ENCODE data around the gene ALG3. TPM values are rescaled to one million over a fixed set of nuclear protein-coding genes. Genes with fewer than 3 reads are reported as not detected.

ALG3 gene
- total and polyA plus RNA-seq, 2 of the 4 experiments (the other 2 are of a cell fraction), result 19.5 to 52.6 TPM

GRCh38 chr3:184290331-184290730, 41.6 kb upstream of the ALG3 start:
- no peaks in the 10 kb centered on the region for H3K9me1 ChIP-seq (ENCODE audit: insufficient read depth, low read length)
- dilution Hi-C loops (cut with HindIII; ENCODE audit: low sequenced_read_pairs, unreplicated experiment) (no loop called here), in situ Hi-C loops (cut with MboI; ENCODE audit: low sequenced_read_pairs) (no loop called here), intact Hi-C loops (cut with micrococcal nuclease) (no loop called here)
- H3K4me2 ChIP-seq (ENCODE audit: low read depth, low read length), result no peak overlapping the region
- no peak overlapping the region for H4K91ac ChIP-seq (ENCODE audit: insufficient read depth, low read depth, low read length)
- H3K4ac ChIP-seq (ENCODE audit: low read depth, low read length), result no peak overlapping the region
- no peak overlapping the region for H2BK20ac ChIP-seq (ENCODE audit: low read depth, low read length)
- H2AK5ac ChIP-seq (ENCODE audit: low read depth, low read length), result no peak overlapping the region
- H2BK5ac ChIP-seq (ENCODE audit: low read depth, low read length, poor library complexity, severe bottlenecking), result no peak overlapping the region
- no peak for DNase-seq
- no peak overlapping the region for H3K27ac ChIP-seq (ENCODE audit: insufficient read depth, low read length)
- H3K18ac ChIP-seq (ENCODE audit: low read depth, low read length), result no peak overlapping the region
- ChIA-PET CTCF (no interaction called here), POLR2A (ENCODE audit: unreplicated experiment) (no interaction called here)
- no peaks in the 10 kb centered on the region for H3K4me1 ChIP-seq (ENCODE audit: control insufficient read depth, insufficient read depth, low read length)
- no peaks in the 10 kb centered on the region for H3K79me1 ChIP-seq (ENCODE audit: low read depth in 1 of 2, low read length in 2 of 2)
- H3K9me3 ChIP-seq (ENCODE audit: control insufficient read depth, insufficient read depth, low read length), result no peaks in the 10 kb centered on the region
- ATAC-seq (ENCODE audit: low read depth), result no peak
- no peak overlapping the region for H2BK15ac ChIP-seq (ENCODE audit: low read depth, low read length)
- WGBS, 2 experiments (ENCODE audit: extremely low coverage in 2 of 2, insufficient read length in 1 of 2), result no CpG with 5 or more reads among the region's 10 CpGs
- no peaks in the 10 kb centered on the region for H4K20me1 ChIP-seq (ENCODE audit: insufficient read depth, low read length)
- no peak overlapping the region for H3K14ac ChIP-seq (replicated peaks; ENCODE audit: low read depth, low read length)
- no peak overlapping the region for H2AK9ac ChIP-seq (replicated peaks; ENCODE audit: low read depth, low read length, poor library complexity)
- H3K9ac ChIP-seq (ENCODE audit: low read depth, low read length), result no peak overlapping the region
- H4K8ac ChIP-seq (ENCODE audit: low read depth in 2 of 2, low read length in 2 of 2), result no peak overlapping the region
- peaks cover 27% of the 10 kb centered on the region for H3K27me3 ChIP-seq (ENCODE audit: control insufficient read depth, insufficient read depth, low read length)
- no peak overlapping the region for H3K4me3 ChIP-seq (ENCODE audit: insufficient read depth, low read depth, low read length)
- H2AFZ ChIP-seq (replicated peaks; ENCODE audit: low read length, poor library complexity), result no peak overlapping the region
- H3K36me3 ChIP-seq (ENCODE audit: control insufficient read depth, insufficient read depth, low read length), result no peaks in the 10 kb centered on the region
- no peak for TF ChIP-seq USF2 (IDR thresholded peaks at IDR 0.05; ENCODE audit: low read depth, low read length)
- no TSS peak for BruUV-seq (replicated peaks)
- no peak overlapping the region for H2BK120ac ChIP-seq (ENCODE audit: low read depth, low read length)
- no peak overlapping the region for H4K5ac ChIP-seq (ENCODE audit: low read depth, low read length)
- no peak overlapping the region for H3K56ac ChIP-seq (ENCODE audit: extremely low read depth, insufficient read depth, low read length)
- no peak overlapping the region for H3K23ac ChIP-seq (ENCODE audit: low read depth, low read length)
